ENCODE data around the gene CAMKK2.
"Not testable (repeated sequence)": the region's sequence is repeated elsewhere in the genome, so short reads cannot be mapped to it uniquely, and the experiment has no call there.

GRCh38 chr12:121310231-121310630 lies 13.7 kb upstream of the CAMKK2 start:
- not testable (repeated sequence) for TF ChIP-seq CTCF (IDR thresholded peaks at IDR 0.05; ENCODE audit: low read depth, low read length); EZH2phosphoT487 (IDR thresholded peaks at IDR 0.05; ENCODE audit: low read depth)

Data from OCI-LY3 (cell line).